OCI-LY3 (cell line): ENCODE measurements around the gene PLEKHA7.

ENCODE experiments used
- CTCF ChIP-seq: fragments of 200-600, 300-600 bp; sonication (generic); IDR thresholded peaks from 2 replicates; pipeline ENCODE4 v1.5.1; 2014; ENCODE audit warnings: antibody characterized with exemption, low read length, low read depth
- EZH2phosphoT487 ChIP-seq: fragments of 200-600 bp; shearing (Covaris generic); IDR thresholded peaks from 2 replicates; pipeline ENCODE4 v1.6.1; 2018; ENCODE audit warnings: antibody characterized with exemption, mixed run types, low read depth

DNA sequence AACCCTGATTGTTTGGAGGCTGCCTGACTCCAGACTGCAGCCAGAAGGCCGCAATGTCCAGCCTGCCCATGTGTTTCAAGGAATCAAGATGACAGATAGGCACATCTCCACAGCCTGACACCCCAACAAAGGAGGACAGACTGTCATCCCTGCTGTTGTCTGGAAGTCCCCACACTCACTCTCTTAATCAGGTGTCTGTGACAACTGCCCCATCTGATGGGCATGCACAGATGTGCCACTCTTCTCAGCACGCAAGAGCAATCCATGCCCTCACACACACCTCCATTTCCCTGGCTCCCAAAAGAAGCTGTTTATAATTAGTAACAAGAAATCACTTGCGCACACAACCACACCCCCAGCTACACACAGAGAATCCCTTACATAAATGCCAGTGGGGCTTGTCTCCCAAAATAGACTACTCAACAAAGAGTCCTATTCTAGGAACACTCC, 158.2 kb downstream of the PLEKHA7 start:
- TF ChIP-seq CTCF: no peak
- TF ChIP-seq EZH2phosphoT487: no peak
